Activated CD4-positive, alpha-beta T cell treated with anti-CD3 and anti-CD28 coated beads, Interleukin-2, amount 10 ng/mL, durations not matched to agents 7 days and 5 days (primary cell): ENCODE measurements around the gene DOK6. TPM values are rescaled to one million over a fixed set of nuclear protein-coding genes. Genes with fewer than 3 reads are reported as not detected.

Source experiments
- CTCF ChIA-PET: fragments of 350-600 bp; sonication (Branson Sonifier 250); formaldehyde crosslinking; loops from one replicate; lab custom pipeline; 2021; ENCODE audit warnings: antibody characterized with exemption; lab: Charles Lee
- POLR2A ChIA-PET: fragments of 350-600 bp; sonication (Branson Sonifier 250); formaldehyde crosslinking; loops from one replicate; lab custom pipeline; 2021; ENCODE audit warnings: antibody characterized with exemption; lab: Charles Lee
- DNase-seq: peaks from one replicate; pipeline ENCODE4 v3.0.0-alpha.2; 2020
- H3K27ac Mint-ChIP-seq: one replicate; pipeline ENCODE4 v1.8.0; 2021; ENCODE audit warnings: mild to moderate bottlenecking, moderate library complexity, mixed read lengths
- H3K27me3 Mint-ChIP-seq: one replicate; pipeline ENCODE4 v1.8.0; 2021; ENCODE audit warnings: mixed read lengths
- H3K36me3 Mint-ChIP-seq: one replicate; pipeline ENCODE4 v1.8.0; 2021; ENCODE audit warnings: low read depth, mixed read lengths
- H3K4me1 Mint-ChIP-seq: one replicate; pipeline ENCODE4 v1.8.0; 2021; ENCODE audit warnings: mixed read lengths
- H3K4me3 Mint-ChIP-seq: one replicate; pipeline ENCODE4 v1.8.0; 2021; ENCODE audit warnings: mild to moderate bottlenecking, moderate library complexity, mixed read lengths
- H3K9me3 Mint-ChIP-seq: one replicate; pipeline ENCODE4 v1.8.0; 2021; ENCODE audit warnings: mixed read lengths
- total RNA-seq, 2 experiments: library from RNA; stranded (reverse); gene quantifications; one replicate each; pipeline ENCODE4 v1.2.3, GENCODE V29; 2021

The DOK6 gene
- total RNA-seq, 2 experiments from 2014 or later: not detected

DNA sequence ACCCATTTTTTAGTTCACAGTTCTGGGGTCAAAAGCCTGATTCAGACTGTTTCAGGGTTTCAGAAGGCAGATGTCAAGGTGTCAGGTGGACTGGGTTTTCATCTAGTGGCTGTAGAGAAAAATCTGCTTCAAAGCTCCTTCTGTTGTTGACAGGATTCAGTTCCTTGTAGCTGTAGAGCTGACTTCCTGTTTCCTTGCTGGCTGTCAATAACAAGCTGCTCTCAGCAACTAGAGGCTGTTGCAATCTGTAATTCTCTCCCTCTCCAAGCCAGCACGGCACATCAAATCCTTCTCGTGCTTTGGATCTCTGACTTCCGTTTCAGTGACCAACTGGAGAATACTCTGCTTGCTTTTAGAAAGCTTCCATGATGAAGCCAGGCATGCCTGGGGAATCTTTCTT, 179.4 kb downstream of the DOK6 start:
- H3K27ac Mint-ChIP-seq: peak overlapping the region; percentile 73
- CTCF ChIA-PET: interaction anchor here (0.6 kb wide), 1 partner anchor 714 kb away, joined by 3 read pairs; no protein-coding TSS in a partner anchor
- DNase-seq: peak; percentile 26
- no peaks in the 10 kb centered on the region for H3K36me3 Mint-ChIP-seq
- H3K9me3 Mint-ChIP-seq: no peaks in the 10 kb centered on the region
- no peak overlapping the region for H3K4me3 Mint-ChIP-seq
- no peaks in the 10 kb centered on the region for H3K27me3 Mint-ChIP-seq
- POLR2A ChIA-PET: no interaction called here
- H3K4me1 Mint-ChIP-seq: peaks cover 11% of the 10 kb centered on the region

DNA sequence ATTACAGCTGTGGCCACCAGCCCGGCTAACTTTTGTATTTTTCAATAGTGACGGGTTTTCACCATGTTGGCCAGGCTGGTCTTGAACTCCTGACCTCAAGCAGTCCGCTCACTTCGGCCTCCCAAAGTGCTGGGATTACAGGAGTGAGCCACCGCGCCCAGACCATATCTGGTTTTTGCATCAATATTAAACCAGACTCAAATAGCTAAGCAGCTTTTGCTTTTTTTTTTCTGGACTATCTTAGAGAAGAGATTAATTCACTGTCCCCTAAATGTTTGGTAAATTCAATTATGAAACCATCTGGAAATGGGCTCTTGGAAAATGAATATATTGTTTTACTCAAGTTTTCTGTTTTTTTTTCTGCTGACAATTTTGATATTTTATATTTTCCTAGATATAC, 183.7 kb downstream of the DOK6 start:
- POLR2A ChIA-PET: no interaction called here
- Mint-ChIP-seq H3K27me3 (no peaks in the 10 kb centered on the region), H3K4me3 (no peak overlapping the region), H3K36me3 (no peaks in the 10 kb centered on the region), H3K9me3 (no peaks in the 10 kb centered on the region), H3K4me1 (peaks cover 11% of the 10 kb centered on the region), H3K27ac (no peak overlapping the region)
- CTCF ChIA-PET: no interaction called here
- no peak for DNase-seq

DNA sequence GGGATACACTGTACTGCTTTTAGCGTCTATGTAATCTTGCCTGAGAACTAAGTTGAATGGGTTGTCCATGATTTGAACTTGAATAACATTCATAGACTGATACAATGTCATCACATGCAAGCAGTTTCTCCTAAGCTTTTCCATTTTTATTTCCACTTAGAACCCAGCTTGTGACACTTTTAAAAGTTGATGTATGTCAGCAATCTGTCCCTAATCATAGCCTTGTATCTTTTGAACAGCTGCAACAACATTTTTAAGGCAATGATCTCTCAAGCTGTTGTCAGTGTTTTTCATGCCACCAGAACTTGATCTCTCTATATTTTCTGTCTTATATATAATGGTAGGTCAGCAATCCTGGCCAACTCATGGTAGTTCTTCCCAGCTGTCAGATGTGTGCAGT, 185.0 kb downstream of the DOK6 start:
- no peaks in the 10 kb centered on the region for H3K36me3 Mint-ChIP-seq
- no peak overlapping the region for H3K27ac Mint-ChIP-seq
- H3K4me3 Mint-ChIP-seq: no peak overlapping the region
- DNase-seq: no peak
- no peaks in the 10 kb centered on the region for H3K9me3 Mint-ChIP-seq
- POLR2A ChIA-PET: no interaction called here
- peaks cover 1% of the 10 kb centered on the region for H3K4me1 Mint-ChIP-seq
- CTCF ChIA-PET: no interaction called here
- peaks cover 4% of the 10 kb centered on the region for H3K27me3 Mint-ChIP-seq

- Mint-ChIP-seq H3K4me3 (no peak overlapping the region), H3K36me3 (no peaks in the 10 kb centered on the region), H3K9me3 (no peaks in the 10 kb centered on the region), H3K27ac (no peak overlapping the region), H3K4me1 (no peaks in the 10 kb centered on the region), H3K27me3 (peaks cover 7% of the 10 kb centered on the region)
- no peak for DNase-seq
- CTCF ChIA-PET: no interaction called here
- POLR2A ChIA-PET: no interaction called here
Measured at GRCh38 chr18:69586537-69586936, 185.8 kb downstream of the DOK6 start.

GRCh38 chr18:69588301-69588700, 187.6 kb downstream of the DOK6 start:
- Mint-ChIP-seq H3K27me3 (peaks cover 7% of the 10 kb centered on the region), H3K27ac (no peak overlapping the region), H3K4me1 (no peaks in the 10 kb centered on the region), H3K4me3 (no peak overlapping the region), H3K9me3 (no peaks in the 10 kb centered on the region), H3K36me3 (no peaks in the 10 kb centered on the region)
- no peak for DNase-seq
- ChIA-PET CTCF (no interaction called here), POLR2A (no interaction called here)

- Mint-ChIP-seq H3K4me3 (no peak overlapping the region), H3K27me3 (peaks cover 7% of the 10 kb centered on the region), H3K27ac (no peak overlapping the region), H3K4me1 (no peaks in the 10 kb centered on the region), H3K9me3 (peaks cover 1% of the 10 kb centered on the region), H3K36me3 (no peaks in the 10 kb centered on the region)
- CTCF ChIA-PET: no interaction called here
- DNase-seq: no peak
- POLR2A ChIA-PET: no interaction called here
Measured at GRCh38 chr18:69590150-69590549, 189.5 kb downstream of the DOK6 start.

DNA sequence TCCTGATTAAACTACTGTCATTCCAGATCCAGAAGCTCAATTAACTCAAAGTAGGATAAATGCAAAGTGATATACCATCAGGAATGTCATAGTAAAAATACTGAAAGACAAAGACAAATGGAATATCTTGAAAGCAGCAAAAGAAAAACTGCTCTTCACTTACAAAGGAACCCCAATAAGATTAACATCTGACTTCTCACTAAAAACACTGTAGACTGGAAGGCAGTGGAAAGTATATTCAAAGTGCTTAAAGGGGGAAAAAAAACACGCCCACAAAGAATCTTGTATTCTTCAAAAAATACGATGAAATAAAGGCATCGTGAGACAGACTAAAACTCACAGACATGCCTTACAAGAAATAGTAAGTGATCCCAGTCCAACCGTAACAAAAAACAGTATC, 195.7 kb downstream of the DOK6 start:
- no peaks in the 10 kb centered on the region for H3K27me3 Mint-ChIP-seq
- ChIA-PET CTCF (no interaction called here), POLR2A (no interaction called here)
- no peaks in the 10 kb centered on the region for H3K4me1 Mint-ChIP-seq
- H3K4me3 Mint-ChIP-seq: no peak overlapping the region
- DNase-seq: no peak
- H3K9me3 Mint-ChIP-seq: peaks cover 8% of the 10 kb centered on the region
- H3K27ac Mint-ChIP-seq: no peak overlapping the region
- no peaks in the 10 kb centered on the region for H3K36me3 Mint-ChIP-seq

DNA sequence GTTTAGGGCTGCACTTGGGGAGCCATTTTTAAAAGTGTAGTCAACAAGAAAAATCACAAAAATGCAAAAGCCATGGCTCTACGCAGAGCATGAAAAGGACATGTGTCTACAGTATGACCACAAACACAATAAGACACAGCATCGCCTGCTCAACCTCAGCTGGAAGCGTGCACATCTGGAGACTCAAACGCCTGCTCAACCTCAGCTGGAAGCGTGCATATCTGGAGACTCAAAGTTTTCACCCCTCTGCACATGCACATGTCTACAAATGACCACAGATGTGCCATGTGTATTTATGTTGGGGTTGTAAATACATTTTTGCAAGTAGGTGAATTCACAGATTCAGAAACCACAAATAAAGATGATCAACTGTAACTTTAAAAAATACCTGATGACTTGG, 196.9 kb downstream of the DOK6 start:
- POLR2A ChIA-PET: no interaction called here
- no peak overlapping the region for H3K4me3 Mint-ChIP-seq
- H3K9me3 Mint-ChIP-seq: peaks cover 8% of the 10 kb centered on the region
- no peaks in the 10 kb centered on the region for H3K27me3 Mint-ChIP-seq
- no peaks in the 10 kb centered on the region for H3K4me1 Mint-ChIP-seq
- H3K27ac Mint-ChIP-seq: no peak overlapping the region
- no peaks in the 10 kb centered on the region for H3K36me3 Mint-ChIP-seq
- CTCF ChIA-PET: no interaction called here
- no peak for DNase-seq

DNA sequence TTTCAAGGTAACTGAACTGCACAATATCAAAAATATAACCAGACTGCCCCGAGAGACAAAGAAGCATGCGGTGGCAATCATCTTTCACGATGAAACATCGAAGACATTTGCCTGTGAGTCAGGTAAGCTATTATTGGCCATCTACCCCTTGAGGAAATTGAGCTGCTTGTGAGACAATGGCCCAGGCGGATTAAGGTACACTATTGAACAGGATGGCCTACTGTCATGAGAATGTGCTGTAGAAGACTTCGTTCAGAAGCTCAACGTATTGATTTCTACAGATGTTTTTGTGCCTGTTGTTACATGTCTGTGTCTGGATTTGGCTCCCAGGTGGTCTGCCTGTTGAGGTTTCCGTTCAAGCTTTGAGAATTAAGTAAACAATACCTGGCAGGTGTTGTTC, 198.7 kb downstream of the DOK6 start:
- Mint-ChIP-seq H3K27ac (no peak overlapping the region), H3K36me3 (no peaks in the 10 kb centered on the region), H3K9me3 (peaks cover 6% of the 10 kb centered on the region), H3K4me1 (no peaks in the 10 kb centered on the region), H3K27me3 (no peaks in the 10 kb centered on the region), H3K4me3 (no peak overlapping the region)
- ChIA-PET CTCF (no interaction called here), POLR2A (interaction anchor here (0.5 kb wide), 1 partner anchor 464 kb away, joined by 5 read pairs; no protein-coding TSS in a partner anchor)
- DNase-seq: no peak

DNA sequence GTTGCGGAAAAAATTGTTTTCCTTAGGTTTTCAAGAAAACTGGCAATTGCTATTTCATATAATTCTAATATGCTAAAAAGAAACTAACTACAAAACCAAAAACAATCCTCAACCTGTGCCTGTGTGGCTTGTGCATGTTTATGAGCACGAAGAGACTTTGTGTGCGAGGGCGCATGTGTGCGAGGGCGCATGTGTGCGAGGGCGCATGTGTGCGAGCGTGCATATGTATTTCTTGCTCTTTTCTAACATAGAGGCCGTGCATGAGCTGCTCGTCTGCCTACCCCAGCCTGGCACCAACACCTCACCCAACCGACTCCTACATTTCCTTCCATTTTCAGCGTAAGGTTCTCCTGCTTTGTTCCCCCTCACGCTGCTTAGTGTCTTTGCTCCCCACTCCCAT, 211.6 kb downstream of the DOK6 start:
- no peaks in the 10 kb centered on the region for H3K36me3 Mint-ChIP-seq
- H3K4me1 Mint-ChIP-seq: no peaks in the 10 kb centered on the region
- ChIA-PET CTCF (no interaction called here), POLR2A (no interaction called here)
- DNase-seq: no peak
- H3K27ac Mint-ChIP-seq: no peak overlapping the region
- no peak overlapping the region for H3K4me3 Mint-ChIP-seq
- peaks cover 2% of the 10 kb centered on the region for H3K27me3 Mint-ChIP-seq
- H3K9me3 Mint-ChIP-seq: no peaks in the 10 kb centered on the region

DNA sequence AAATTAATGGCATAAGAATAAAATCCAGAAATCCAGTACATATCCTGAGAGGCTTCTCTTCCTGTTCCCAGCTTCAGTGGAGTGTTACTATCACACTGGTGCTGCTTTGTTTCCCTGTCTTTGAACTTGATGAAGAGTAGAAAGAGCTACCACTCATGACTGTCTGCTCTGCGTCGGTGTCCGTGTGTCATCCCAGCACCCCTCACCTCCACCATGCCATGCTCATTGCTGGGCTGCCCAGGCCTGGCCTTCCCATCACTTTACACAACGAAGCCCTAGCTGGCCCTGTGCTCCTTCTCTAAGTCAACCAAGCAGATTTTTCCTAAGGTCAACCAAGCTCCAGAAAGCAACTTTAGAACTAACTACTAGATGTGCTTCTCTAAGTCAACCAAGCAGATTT, 215.4 kb downstream of the DOK6 start:
- no peak overlapping the region for H3K27ac Mint-ChIP-seq
- H3K4me1 Mint-ChIP-seq: no peaks in the 10 kb centered on the region
- ChIA-PET CTCF (no interaction called here), POLR2A (no interaction called here)
- DNase-seq: no peak
- no peak overlapping the region for H3K4me3 Mint-ChIP-seq
- H3K36me3 Mint-ChIP-seq: no peaks in the 10 kb centered on the region
- H3K27me3 Mint-ChIP-seq: peaks cover 2% of the 10 kb centered on the region
- H3K9me3 Mint-ChIP-seq: no peaks in the 10 kb centered on the region

DNA sequence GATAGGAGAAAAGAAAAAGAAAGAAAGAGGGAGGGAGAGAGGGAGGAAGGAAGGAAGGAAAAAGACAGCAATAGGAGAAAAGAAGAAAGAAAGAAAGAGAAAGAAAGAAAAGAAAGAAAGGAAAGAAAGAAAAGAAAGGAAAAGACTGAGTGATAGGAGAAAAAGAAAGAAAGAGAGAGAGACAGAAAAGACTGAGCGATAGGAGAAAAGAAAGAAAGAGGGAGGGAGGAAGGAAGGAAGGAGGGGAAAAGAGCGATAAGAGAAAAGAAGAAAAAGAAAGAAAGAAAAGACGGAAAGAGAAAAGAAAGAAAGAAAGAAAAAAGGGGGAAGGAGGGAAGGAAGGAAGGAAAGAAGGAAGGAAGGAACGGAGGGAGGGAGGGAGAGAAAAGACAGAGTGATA, 216.7 kb downstream of the DOK6 start:
- CTCF ChIA-PET: no interaction called here
- H3K4me3 Mint-ChIP-seq: no peak overlapping the region
- H3K27me3 Mint-ChIP-seq: peaks cover 2% of the 10 kb centered on the region
- H3K36me3 Mint-ChIP-seq: no peaks in the 10 kb centered on the region
- no peak for DNase-seq
- no peak overlapping the region for H3K27ac Mint-ChIP-seq
- no peaks in the 10 kb centered on the region for H3K4me1 Mint-ChIP-seq
- POLR2A ChIA-PET: no interaction called here
- no peaks in the 10 kb centered on the region for H3K9me3 Mint-ChIP-seq

DNA sequence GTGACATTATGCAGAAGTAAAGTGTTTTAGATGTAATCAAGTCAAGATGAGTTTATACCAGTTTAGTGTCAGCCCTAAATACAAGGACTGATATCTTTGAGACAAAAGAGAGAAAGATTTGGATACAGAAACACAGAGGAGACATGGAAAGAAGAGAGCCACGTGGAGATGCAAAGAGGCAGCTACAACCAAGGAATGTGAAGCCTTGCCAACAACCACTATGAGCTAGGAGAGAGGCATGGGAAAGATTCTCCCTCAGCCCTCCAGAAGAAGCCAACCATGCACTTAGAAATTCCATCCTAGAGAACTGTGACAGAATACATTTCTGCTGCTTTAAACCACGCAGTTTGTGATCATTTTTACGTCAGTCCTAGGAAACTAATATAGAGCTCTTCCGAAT, 217.2 kb downstream of the DOK6 start:
- H3K4me3 Mint-ChIP-seq: no peak overlapping the region
- ChIA-PET CTCF (no interaction called here), POLR2A (no interaction called here)
- DNase-seq: no peak
- H3K9me3 Mint-ChIP-seq: no peaks in the 10 kb centered on the region
- H3K27me3 Mint-ChIP-seq: peaks cover 2% of the 10 kb centered on the region
- H3K4me1 Mint-ChIP-seq: no peaks in the 10 kb centered on the region
- no peak overlapping the region for H3K27ac Mint-ChIP-seq
- no peaks in the 10 kb centered on the region for H3K36me3 Mint-ChIP-seq

DNA sequence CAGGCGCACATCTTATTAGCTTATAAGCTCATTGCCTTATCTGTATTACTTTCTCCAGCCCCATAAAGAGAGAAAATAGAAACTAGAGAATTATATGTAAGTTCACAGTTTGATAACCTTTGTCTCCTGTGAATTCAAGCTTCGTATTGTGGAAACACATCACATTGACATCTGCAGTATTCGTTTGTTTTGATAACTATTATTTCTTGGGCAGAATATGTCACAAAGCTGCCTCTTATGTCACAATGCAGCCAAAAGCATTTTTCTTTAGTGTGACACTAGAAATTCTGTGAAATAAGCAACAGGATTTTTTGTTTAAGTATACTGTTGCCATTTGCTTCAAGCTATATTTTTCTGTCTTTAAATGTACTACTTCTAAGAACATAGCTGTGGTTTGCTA, 221.5 kb downstream of the DOK6 start:
- Mint-ChIP-seq H3K9me3 (no peaks in the 10 kb centered on the region), H3K4me1 (no peaks in the 10 kb centered on the region), H3K27me3 (no peaks in the 10 kb centered on the region), H3K27ac (no peak overlapping the region), H3K4me3 (no peak overlapping the region), H3K36me3 (no peaks in the 10 kb centered on the region)
- ChIA-PET CTCF (no interaction called here), POLR2A (no interaction called here)
- DNase-seq: no peak
